Ecto neural progenitor cell (in vitro differentiated cells): ENCODE measurements around the gene RTKN.
"Not testable (repeated sequence)": the region's sequence is repeated elsewhere in the genome, so short reads cannot be mapped to it uniquely, and the experiment has no call there.

Experiments used
- DNase-seq: peaks from one replicate; pipeline ENCODE4 v3.0.0-alpha.2; 2018; ENCODE audit warnings: low spot score

RTKN gene

GRCh38 chr2:74460187-74460586, 18.4 kb upstream of the RTKN start:
- not testable (repeated sequence) for DNase-seq

GRCh38 chr2:74459503-74460118, 17.9 kb upstream of the RTKN start:
- not testable (repeated sequence) for DNase-seq

GRCh38 chr2:74458938-74459363, 17.2 kb upstream of the RTKN start:
- no peak for DNase-seq

DNA sequence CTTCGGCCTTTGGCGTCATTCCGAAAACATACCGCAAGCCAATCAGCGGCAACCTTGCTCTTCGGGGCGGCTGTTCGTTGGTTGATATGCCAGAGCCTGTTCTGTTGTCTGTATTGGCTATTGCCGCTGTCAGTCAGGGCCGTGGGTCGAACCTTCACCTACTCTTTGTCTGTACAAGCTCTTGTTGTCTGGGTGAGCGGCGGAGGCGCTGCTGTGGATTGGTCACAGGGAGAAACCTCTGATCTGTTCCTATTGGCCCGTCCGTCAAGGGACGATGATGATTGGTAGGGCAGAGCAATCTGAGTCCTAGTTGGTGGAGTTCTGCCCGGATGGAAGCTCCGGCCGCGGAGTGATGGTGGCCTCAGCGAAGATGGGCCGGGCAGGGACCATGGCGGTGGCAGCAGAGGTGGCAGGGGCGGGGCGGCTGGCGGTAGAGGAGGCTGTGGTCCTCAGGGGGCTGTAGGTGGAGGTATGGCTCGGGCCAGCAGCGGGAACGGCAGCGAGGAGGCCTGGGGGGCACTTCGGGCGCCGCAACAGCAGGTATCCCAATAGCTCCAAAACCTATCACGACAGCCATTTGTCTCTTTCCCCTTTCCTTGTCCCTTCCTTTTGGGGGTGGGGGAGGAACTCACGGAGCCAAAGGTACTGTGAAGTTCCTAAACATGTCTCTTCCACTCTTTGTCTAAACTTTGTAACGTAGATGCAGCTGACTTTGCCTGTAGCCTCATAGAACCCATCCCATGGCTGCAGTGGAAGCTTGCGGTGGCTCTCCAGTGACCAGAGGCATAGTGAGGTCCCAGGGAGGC, 16.6 kb upstream of the RTKN start, which contains the start of gene WBP1:
Gene WBP1 (plus strand): TSS at position 307 of the 806 bp plus-strand sequence. CDS start 165 bp downstream, at position 472.
- peak; percentile 99 for DNase-seq

GRCh38 chr2:74457549-74458131, 15.9 kb upstream of the RTKN start:
- DNase-seq, result peak; percentile 85

DNA sequence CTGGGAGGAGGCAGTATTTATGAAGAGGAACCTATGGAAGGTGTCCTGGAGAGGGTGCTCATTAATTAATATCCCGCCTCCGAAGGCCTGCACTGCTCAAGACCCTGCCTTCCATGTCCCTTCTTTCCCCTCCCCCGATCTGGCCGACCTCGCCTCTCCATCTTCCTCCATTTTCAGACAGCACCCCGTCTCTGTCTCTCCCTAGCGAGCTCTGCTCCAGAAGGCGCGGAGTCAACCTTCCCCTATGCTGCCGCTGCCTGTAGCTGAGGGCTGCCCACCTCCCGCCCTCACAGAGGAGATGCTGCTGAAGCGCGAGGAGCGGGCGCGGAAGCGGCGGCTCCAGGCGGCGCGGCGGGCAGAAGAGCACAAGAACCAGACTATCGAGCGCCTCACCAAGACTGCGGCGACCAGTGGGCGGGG, 15.4 kb upstream of the RTKN start:
- DNase-seq, result no peak

GRCh38 chr2:74454654-74455511, 13.1 kb upstream of the RTKN start, which contains the start of gene INO80B:
TSS of gene INO80B (plus strand) at chr2:74455087. CDS start at chr2:74455117, 30 bp downstream.
- peak; percentile 97 for DNase-seq

DNA sequence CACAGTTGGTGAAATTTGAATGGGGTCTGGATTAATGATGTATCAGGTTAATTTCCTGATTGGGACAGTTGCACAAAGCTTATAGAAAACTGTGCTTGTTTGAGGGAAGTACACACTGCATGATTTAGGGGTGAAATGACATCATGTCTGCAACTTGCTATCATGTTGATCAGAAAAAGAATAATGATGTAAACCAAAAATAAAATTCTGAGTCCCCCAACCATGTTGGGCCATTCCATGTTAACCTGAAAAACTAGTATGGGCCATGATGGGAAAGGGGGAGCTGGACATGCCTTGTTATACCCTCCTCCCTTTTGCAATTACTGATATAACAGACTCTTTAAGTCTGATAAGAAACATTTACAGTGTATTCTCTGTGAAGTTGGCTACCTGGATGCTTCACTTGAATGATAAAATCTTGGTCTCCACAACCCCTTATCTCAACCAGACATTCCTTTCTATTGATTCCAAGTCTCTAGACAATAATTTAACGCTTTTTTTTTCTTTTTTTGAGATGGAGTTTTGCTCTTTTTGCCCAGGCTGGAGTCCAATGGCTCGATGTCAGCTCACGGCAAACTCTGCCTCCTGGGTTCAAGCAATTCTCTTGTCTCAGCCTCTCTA, 8.9 kb upstream of the RTKN start:
- no peak for DNase-seq

- DNase-seq, result no peak
Measured at GRCh38 chr2:74448771-74449170, 7.0 kb upstream of the RTKN start.

- DNase-seq, result no peak
Measured at GRCh38 chr2:74447230-74447999, 5.7 kb upstream of the RTKN start.

DNA sequence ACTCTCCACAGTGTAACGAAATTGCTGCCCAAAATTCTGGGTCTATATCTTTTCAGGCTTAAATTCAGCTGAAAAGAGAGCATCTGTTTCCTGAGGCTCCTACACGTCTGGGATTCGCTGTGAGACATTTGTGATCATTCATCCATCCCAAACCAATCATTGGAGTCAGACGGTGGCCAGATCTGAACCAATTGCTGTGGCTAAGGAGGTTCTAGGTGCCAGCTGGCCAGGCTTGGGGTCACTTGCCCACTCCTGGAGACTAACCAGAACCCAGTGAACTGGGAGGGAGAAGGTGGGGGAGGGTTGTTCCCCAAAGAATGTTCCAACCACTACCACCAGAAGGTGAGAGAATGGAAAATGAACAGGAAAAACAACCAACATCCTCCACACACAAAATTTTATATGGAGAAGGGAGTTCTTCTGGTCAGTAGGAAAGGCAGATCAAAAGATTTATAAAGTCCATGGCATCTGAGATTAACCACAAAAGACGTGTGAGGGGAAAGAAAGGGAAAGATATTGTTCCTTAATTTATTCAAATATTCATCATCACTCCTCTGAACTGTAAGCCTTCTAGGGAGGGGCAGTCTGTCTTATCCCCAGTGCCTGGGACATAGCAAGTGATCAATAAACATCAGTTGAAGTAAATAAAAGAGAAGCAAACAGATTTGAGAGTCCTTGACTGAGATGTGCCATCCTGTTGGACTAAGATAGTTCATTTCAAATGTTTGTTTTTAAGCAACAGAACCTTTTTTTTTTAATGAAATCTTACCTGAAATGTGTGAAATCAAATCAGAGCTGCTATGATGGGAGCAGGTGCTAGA, 3.0 kb upstream of the RTKN start:
- no peak for DNase-seq

DNA sequence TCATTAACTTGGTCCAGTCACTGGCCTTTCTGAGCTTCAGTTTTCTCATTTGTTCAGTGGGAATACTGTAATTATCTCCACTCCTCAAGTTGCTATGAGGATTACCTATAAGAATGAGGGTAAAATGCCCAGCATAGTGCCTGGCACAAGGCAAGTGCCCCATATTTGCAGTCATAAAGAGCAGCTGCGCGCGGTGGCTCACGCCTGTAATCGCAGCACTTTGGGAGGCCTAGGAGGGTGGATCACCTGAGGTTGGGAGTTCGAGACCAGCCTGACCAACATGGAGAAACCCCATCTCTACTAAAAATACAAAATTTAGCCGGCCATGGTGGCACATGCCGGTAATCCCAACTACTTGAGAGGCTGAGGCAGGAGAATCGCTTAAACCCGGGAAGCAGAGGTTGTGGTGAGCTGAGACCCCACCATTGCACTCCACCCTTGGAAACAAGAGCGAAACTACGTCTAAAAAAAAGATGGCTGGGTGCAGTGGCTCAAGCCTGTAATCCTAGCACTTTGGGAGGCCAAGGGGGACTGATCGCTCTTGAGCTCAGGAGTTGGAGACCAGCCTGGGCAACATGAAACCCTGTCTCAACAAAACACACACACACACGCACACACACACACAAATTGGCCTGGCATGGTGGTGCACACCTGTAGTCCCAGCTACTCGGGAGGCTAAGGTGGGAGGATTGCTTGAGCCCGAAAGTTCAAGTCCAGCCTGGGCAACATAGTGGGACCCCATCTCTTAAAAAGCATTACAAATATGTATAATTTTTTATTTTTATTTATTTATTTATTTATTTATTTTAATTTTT, 953 bp upstream of the RTKN start:
- DNase-seq, result not testable (repeated sequence)

- no peak for DNase-seq
Measured at GRCh38 chr2:74441170-74441689, 507 bp downstream of the RTKN start.

DNA sequence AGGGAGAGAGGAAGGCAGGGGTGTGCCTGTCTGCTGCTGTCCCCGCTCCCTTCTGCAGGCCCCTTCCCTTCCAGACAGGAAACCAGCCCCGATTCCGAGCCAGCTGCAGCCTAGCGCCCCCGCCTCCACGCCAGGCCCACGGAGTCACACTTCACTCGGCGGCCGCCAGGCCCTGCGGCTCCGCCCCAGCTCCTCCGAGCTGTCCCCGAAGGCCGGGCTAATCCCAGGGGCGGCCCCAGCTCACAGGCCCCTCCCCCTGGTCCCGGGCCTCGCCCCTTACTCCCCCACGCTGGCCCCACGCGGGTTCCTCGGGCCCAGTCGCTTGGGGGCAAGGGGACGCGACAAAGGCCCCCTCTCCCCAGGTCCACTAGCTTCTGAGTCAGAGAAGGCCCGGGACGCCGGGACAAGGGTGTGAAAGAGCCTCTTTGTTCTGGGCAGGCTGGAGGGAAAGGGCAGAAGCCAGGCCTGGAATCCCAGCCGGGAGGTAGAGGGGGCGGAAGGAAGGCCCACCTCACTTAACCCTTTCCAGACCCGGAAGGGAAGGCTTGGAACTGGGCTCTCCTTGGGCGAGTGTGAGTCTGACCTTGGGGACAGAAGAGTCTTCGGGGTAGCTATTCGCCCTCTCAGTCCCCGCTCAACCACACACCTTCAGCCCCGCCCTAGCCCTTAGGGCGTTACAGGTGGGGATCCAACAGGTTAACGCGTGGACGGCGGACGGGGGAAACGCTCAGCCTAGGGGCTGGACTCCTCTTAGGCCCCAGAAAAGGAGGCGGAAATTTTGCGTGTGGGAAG, 1.2 kb downstream of the RTKN start:
- peak; percentile 95 for DNase-seq

DNA sequence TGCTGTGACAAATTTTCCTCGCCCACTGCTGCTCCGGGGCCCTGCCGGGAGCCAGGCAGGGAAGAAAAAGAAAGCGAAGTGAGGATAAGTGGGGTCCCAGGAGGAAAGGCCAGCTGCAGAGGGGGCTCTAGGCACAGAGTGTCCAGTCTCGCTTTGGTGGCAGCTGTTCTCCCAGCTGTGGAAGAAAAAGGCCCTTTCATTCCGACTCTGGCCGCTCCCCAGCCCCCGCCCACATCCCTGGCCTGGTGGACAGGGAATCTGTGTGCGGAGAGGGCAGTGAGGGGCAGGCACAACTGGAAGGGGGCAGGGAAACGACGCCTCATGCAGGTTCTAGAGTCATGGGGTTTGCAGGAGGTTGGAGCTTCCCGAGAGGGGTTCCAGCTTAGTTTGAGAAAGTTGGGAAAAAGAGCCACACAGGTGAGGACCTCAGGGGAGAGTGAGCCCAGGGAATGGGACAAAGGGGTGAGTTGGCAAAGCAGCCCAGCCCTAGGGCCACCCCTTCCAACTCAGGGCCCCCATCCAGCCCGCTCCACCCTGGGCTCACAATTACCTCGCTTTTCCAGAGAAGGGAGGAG, 1.8 kb downstream of the RTKN start:
- DNase-seq, result peak; percentile 73

GRCh38 chr2:74439373-74439772, 2.4 kb downstream of the RTKN start:
- DNase-seq, result no peak

- no peak for DNase-seq
Measured at GRCh38 chr2:74438248-74438647, 3.5 kb downstream of the RTKN start.
